Measurements from ENCODE around the gene ALK.

The ALK gene

DNA sequence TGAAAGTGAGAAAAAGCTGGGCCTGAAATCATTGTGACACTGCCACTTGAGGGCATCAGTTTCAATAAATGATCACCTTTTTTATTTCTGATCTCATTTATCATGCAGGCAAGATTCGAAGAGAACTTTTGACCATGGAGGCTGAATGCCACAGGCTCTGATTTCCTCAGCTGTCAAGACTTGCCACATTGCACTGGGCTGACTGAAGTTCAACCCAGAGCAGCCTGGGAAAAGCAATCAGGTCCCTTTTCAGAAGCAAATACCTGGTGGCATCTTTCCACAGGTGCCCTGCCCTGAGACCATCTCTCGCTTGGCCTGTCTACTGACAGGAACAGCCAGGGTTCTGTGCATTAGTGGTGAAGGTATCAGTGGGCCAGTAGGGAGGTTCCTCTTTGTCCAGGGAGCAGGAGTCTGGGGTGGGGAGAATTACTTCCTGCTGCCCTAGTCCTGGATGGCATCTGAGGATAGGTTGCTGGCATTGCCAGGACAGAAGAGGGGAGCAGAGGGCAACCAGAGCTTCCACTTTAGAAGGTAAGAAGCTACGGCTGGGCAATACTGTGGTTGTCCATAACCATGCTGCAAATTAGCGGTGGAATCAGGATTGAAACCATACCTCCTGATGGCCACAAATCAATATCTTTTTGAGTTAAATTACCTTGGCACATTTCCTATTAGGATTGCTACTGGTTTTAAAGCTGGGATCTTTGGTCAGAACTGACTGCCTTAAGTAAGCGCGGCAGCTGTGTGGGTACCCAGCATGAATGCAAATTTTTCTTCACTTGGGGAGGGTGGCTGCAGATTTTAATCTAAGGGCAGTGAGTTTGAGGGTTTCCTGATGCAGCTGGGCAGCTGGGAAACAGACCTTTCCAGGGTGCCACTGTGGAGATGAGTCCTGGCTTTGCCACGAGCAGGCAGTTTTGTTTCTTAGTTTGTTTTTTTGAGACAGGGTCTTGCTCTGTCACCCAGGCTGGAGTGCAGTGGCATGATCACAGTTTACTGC is 394.5 kb downstream of the ALK start:
- DNase-seq (ENCODE audit: low read depth) = no peak

DNA sequence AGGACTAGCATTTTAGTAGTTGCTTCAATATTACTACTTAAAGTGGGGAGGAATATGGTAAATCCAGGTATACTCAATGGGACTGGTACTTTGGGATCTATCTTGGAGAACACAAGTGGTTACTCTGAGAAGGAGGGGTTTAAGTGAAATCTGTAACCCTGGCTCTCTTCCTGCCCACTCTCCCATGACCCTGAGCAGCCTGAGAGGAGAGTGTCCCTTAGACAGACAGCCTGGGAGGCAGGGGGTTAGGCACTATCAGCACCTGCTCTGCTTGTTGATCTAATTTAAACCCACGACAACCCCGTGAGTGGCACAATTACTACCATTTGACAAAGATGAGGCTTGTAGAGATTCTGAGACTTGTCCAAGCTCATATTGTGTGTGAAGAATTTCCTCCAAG is 395.5 kb downstream of the ALK start:
- DNase-seq (ENCODE audit: low read depth) = no peak

DNA sequence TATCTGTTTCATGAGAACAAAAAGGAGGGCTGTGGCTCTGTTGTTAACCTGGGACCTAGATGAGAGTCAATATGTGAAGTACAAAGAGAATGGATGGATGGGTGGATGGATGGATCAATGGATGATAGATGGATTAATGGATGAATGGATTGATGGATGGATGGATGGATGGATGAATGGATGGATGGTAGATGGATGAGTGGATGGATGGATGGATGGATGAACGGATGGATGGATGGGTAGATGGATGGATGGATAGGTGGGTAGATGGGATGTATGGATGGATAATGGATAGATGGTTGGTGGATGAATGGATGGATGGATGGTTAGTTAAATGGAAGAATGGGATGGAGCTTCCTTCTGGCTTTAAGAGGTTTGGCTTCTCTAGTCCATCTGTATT is 396.7 kb downstream of the ALK start:
- DNase-seq (ENCODE audit: low read depth) = no peak

DNA sequence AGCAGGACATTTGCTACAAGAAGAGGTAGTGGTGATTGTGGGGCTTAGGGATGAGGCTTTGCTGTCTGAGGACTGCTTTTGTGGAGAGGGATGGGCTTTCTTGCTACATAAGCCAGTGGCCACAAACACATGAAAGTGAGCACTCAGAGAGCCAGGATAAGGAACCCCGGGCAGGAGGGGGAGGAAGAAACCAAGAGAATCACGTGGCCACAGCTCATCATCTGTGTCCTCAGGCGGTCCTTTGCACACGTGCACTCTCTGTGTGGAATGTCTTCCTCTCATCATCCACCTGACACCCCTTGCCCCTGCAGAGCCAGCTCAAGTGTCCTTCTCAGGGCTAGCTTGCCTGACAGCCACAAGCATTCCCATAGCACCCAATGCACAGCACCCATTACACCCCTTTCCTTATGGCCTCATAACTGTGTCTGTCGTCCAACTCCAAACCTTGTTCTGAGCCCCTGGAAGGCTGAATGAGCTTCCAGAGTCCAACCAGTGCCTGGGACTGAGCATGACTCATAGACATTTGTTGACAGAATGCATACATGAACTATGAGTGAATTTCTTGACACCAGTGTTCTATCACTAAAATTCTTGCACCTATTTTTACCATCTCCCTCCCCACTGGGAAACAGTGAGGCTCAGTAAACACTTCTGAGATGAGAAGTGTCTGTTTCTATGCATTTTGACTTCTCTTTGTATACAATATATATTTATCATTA is 398.3 kb downstream of the ALK start:
- no peak for DNase-seq (ENCODE audit: low read depth)

DNA sequence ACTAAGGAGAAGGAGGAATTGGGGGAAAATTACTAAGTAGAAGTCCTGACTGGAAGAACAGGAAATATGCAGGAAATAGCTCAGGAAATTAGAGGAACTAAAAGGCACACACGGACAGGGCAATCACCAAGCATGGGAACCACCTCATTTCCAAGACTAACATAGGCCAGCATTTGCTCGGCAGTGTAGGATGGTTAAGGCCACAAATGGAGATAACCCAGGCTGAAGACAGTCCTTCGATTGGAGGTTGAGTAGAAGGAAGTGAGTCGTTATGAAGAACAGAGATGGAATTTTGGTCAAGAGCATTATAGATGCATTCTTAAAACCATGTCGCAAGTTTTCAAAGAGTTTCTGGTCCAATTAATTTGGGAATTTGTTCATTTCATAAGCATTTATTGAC is 401.4 kb downstream of the ALK start:
- no peak for DNase-seq (ENCODE audit: low read depth)

DNA sequence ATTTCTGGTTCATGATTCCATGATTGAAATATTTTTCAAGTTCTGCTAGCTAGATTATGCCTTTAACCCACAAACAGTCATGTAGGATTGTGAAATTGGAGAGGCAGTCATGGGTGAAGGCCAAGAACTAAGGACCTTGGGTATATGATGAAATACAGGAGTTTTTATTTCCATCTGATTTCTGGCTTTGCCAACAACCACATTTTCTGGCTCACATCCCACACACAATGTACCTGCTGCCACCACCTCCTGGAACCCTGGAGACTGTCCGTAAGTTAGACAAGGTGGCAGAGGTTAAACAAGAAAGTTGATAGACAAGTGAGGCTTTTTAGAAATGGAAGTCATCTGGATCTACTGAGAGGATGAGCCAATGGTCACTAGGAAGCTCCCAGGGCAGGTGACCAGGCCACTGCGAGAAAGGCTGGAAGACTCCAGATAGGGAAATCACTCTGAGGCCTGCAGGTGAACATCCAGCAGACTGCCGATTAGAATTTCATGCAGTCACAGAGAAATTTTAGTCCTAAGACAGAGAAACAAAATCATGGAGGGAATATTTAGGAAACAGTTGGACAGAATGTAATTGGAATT is 402.0 kb downstream of the ALK start:
- no peak for DNase-seq (ENCODE audit: low read depth)

DNA sequence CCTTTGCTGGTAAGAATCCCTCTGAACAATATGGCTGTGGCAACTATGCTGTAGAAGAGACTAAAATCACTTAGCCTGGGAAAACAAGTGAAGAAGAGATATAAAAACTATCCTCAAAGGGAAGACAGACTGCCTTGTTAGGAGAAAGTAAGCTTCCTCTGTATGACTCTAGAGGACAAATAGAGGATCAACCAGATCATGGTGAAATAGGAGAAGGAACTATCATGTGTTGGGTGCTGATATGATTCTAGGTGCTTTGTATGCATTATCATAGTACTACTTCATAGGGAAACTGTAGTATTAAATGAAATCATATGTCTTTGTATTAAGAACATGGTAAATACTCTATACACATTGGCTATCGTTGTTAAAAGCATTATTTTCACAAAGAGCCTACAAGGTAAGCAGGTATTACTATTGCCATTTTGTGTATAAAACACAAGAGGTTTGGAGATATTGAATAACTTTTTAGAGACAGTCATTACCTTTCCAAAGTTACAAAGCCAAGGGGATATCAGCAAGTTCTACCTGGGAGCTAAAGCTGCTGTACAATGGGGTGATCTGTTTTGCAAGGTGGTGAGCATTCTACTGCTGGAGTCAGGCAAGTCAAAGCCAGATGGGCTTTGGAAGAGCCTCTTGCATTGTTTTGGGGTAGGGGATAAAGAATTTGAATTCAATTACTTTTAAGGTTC is 402.6 kb downstream of the ALK start:
- no peak for DNase-seq (ENCODE audit: low read depth)

DNA sequence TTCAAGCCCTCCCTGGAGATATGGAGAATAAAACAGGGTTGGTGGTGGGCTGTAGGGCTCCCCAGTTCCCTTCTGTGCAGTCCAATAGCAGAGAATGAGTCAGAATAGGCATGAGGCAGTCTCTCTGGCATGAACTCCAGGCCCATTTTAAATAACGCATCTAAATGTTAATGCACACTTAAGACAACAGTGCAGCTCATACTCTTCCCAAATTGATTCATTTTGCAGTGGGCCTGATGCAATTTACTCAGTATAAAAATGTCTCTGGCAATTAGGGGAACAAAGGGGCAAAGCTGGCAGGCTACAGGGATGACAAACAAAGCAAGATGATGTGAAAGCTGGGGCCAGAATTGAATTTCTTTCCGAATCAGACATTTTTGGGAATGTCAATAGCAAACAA is 403.4 kb downstream of the ALK start:
- DNase-seq (ENCODE audit: low read depth) = no peak

DNA sequence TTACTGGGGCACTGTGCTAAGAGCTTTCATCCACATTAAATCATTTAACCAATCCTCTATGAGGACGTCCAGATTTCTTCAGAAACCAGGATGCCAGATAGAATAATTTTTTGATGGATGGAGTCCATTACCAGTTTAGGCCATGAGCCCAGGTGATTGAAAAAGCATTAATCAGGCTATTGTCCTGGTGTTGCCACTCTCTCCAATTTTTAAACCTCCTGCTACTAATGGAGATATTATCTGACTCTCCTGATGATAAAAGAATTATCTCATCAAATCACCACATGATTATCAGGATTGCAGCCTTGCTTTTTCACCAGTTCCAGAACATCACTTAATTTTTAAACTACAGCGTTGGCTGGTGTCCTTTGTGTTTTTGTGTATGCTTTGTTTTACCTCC is 404.0 kb downstream of the ALK start:
- DNase-seq (ENCODE audit: low read depth) = no peak

DNA sequence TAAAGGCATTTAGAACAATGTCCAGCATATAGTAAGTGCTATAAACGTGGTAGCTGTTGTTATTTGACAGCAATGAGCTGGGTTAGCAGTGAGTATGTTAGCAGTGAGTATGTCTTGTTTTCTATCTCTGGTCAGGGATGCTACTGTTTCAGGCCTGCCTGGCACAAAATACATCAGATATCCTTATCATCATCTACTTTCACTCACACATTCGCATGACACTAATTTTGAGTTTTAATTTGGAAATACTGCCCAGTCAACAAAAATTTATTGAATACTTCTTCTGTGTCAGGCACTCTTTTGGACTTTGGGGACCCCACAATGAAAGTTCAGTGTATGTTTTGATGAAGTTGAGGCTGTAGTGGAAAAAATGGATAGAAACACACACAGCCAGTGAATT is 404.6 kb downstream of the ALK start:
- DNase-seq (ENCODE audit: low read depth) = no peak

DNA sequence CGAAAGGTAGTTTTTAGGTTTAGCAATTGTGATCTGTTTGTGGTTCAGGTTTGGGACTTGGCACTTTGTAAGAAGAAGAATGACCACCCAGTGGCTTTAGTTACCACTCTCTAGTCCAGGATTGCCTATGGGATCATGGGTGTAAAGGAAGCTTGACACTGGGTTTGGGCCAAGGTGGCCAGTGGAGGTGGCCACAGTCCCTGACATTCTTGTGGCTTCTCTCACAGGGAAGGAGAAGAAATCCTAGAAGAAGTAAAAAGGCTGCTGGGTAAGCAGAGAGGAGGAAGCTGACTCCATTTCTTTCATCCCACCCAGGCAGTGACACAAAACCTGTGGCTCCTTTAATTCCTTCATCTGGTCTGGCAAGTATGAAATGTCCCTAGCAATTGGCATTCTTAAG is 411.5 kb downstream of the ALK start:
- DNase-seq (ENCODE audit: low read depth) = no peak

DNA sequence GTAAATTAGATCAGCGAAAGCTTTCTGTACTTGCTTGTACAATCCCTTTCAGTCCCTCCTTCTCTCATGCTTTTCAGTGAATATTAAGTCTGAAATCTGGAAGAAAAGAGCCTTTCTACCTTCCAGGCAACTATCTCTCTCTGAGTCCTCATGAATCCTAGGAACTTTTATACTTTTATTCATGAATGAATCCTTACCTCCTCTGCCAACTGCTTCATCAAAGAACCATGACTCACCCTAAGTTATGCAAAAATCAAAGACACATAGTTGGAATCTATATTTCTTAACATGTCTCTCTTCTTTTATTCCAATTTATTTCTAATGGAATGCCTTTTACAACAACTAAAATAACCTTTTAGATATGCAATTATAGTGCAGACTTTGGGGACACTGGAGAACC is 412.0 kb downstream of the ALK start:
- no peak for DNase-seq (ENCODE audit: low read depth)

DNA sequence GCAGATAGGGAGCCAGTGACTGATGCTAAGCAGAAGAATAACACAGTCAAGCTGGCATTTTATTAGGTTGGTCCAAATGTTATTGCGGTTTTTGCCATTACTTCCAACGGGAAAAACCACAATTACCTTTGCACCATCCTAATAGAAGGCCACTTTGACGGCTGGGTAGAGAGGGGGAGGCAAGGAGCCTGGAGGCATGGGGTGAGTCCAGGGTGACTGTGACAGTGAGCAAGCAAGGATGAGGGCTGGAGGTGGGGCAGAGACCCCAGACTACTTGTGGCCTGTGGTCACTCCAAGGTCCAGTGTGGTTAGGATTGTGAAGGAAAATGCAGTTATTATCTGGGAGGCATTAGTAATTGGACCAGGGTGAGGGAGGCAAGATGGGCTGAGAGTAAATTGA is 416.6 kb downstream of the ALK start:
- no peak for DNase-seq (ENCODE audit: low read depth)

DNA sequence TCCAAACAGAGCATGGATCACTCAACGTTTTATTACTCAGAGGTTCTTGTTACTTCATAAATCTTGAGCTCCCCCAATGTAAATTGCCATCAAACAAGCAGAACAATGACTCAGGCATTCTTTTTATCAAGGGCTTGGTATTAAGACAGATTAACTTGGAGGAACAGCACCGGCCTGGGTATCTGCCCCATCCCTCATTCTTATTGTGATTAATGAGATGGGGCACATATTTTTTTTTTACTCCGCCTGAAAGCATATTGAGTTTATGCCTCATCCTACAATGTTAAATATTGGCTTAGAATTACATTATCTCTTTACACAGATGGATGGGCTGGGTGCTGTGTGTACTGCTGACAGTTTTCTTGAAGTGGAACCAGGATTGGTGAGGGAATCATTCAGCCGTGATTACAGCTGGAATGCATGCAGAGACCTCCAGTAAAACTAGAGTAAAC is 418.9 kb downstream of the ALK start:
- DNase-seq (ENCODE audit: low read depth) = no peak

DNA sequence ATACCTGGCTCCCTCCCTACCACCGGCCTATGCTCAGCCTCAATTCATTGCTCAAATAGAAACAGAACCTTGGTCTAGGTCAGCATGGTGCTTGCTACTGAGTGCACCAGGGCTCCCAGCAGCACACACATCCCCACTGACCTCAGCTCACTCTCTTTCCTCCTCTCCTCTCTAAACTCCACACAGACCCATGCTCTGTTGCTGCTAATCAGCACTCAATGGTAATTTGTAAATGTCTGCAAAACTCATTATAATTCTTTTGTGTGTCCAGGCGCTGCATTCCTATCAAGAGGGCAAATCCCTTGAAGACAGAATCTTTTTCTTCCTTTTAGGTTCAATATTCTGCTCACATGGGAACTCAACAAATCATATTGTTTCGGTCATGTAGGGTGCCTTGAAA is 424.0 kb downstream of the ALK start:
- DNase-seq (ENCODE audit: low read depth) = no peak

DNA sequence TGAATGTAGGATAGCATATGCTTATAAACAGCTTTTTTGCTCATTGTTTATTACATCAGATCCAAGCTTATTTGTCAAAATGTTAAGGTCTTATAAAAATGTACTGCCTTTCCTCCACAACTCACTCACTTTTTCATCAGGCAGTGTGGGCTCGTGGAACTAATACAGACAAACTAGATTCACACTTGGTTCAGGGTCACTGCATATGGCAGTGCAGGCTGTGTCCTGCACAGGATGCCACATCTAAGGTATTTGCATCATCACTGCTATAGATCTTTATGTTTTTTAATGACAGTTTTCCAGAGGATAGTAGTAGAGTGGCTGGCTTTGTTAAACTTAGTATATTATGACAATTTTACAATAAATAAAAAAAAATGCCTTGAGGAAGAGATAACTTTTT is 425.2 kb downstream of the ALK start:
- no peak for DNase-seq (ENCODE audit: low read depth)

DNA sequence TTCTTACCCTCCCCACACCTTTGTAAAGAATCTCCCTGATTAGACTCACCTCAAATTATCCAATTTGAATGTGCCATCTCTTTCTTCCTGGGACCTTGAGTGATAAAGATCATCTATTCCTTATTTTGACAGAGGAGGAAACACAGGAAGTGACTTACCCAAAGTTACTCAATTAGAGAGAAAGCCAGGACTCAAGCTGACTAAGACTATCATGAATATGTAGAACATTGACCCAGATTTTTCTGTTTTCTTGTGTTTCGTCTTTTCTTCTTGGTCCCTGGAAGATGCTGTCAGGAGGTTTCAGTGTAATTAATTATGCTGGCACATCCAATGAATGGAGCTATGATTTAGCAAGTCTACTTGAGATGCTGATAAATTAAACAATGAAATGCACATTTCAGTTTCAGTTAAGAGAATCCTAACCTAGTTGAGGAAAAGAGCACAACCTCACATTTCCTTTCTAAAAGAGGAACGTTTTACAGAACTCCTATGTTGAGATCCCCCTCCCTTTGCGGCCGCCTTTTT is 425.8 kb downstream of the ALK start:
- DNase-seq (ENCODE audit: low read depth) = no peak

DNA sequence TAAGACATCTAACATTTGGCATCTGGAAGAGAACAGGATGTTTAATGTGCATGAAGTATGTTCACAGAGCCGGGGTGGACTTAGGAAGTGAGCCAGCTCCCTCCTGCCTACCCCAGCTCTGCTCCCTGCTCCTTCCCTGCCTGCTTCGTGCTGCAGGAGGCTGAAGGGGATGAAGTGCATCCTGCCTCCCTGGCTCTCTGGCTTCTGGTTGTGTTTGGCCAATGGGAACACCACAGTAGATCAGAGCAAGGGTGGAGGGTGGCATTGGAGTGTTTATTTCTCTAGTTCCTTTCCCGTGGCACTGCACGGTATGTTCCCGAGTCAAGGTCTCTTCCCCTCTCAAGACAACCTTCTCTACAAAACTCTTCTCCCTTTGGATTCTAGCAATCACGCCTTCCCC is 426.3 kb downstream of the ALK start:
- DNase-seq (ENCODE audit: low read depth) = no peak

DNA sequence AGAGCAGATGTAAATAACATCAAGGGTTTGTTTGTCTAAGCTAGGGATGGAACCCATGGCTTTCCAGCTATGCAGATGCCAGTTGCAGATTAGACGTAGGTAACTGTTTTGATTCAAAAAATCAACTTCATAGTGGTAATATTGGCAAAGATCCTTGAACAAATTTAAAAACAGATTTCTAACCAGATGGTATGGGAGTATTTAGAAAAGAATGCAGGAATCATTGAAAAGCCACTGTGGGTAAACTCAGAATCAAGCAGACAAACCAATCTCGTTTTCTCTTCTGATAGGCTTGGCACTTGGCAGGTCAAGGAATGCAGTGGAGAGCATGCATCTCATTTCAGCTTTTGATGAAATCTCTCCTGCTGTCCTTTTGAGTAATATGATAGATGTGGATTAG is 428.7 kb downstream of the ALK start:
- no peak for DNase-seq (ENCODE audit: low read depth)

DNA sequence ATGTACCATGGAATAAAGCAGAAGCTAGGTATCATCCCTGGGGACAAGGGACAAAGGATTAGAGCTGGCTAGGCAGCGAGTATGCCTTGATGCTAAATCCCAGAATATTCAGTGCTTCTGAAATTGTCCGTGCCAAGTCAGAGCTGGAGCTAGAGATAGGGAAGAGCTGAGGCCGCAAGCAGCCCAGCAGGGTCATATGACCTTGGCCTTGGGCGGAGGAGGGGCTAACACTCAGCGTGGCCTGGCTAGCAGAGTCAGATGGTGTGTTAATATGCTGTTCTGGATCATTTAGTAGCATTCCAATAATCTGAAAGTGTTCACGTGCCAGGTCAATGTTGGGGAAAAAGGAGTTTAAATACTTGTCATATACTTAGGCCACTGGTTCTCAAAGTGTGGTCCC is 431.3 kb downstream of the ALK start:
- DNase-seq (ENCODE audit: low read depth) = no peak

DNA sequence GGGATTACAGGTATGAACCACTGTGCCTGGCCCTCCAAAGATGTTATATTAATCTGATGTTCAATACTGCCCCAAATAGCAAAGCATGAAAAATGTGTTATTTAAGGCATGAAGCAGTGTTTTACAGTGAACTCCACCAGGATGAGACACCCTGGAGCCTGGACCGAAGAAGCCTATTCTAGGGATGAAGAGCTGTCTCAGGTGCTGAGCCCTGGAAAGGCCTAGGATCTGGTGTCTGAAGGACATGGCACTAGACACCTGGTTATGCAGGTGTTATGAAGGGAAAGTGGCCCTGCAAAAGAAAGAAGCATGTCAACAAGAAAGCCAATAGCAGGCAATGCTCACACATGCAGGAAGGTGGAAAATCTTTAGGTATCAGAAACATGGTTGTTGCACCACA is 431.8 kb downstream of the ALK start:
- no peak for DNase-seq (ENCODE audit: low read depth)

DNA sequence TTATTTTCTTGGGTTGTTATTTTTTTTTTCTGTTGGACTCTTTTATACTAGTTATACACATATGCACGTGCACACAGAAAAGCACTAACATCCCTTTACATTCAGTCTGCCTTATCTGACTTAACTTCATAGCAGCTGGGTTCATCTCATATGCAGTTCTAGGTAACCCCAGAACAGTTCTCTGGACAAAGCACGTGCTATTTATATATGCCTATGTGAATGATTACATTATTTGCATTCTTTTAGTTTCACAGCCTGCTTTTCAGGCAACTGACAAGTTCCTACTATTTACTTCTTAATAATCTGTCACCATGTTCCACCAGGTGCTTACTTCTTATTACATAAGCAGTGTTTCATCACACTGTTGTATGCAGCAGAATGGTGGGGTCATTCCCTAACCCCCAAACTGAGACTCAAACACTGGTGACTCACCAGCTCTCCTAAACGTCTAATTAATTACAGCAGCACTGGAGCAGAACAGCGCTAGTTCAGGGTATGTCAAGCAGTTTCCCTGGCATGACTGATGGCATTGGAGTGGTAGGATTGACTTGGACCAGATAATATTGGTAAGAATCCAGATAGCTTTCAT is 433.3 kb downstream of the ALK start:
- DNase-seq (ENCODE audit: low read depth) = no peak

Measured in activated T-cell treated with anti-CD3 and anti-CD28 coated beads for 1 hour (primary cell).